Thyroid gland (tissue), 4 donors: ENCODE results near the gene CCNT1. TPM values are rescaled to one million over a fixed set of nuclear protein-coding genes. Genes with fewer than 3 reads are reported as not detected.

Experiments
- DNase-seq, 2 donors: peaks; one replicate each; pipeline ENCODE4 v3.0.0-alpha.2; 2019
- H3K27ac ChIP-seq, 3 donors: fragments of 200-600 bp; sonication (generic); 1 replicate in 2 of 3; 2 replicates in 1 of 3; pipeline ENCODE4 v1.5.1; 2016 to 2019; ENCODE audit warnings: mild to moderate bottlenecking in 1 of 3, moderate library complexity in 1 of 3
- H3K27me3 ChIP-seq: fragments of 200-600 bp; sonication (generic); one replicate; pipeline ENCODE4 v1.5.1; 2019
- H3K36me3 ChIP-seq, 2 donors: fragments of 200-600 bp; sonication (generic); one replicate each; pipeline ENCODE4 v1.5.1; 2016 to 2019
- H3K4me1 ChIP-seq, 2 donors: fragments of 200-600 bp; sonication (generic); one replicate each; pipeline ENCODE4 v1.5.1; 2017 to 2019
- H3K4me3 ChIP-seq, 3 donors: fragments of 200-600 bp; sonication (generic); replicated peaks in 1 of 3; 1 replicate in 2 of 3; 2 replicates in 1 of 3; pipeline ENCODE4 v1.5.1; 2016; ENCODE audit warnings: mild to moderate bottlenecking in 1 of 3
- H3K9me3 ChIP-seq: fragments of 200-600 bp; sonication (generic); one replicate; pipeline ENCODE4 v1.5.1; 2017
- CTCF ChIP-seq, 6 experiments: fragments of 200-600 bp in 3 of 6; fragments of 450-650 bp in 3 of 6; sonication (generic) in 3 of 6; IDR thresholded peaks; one replicate each; pipeline ENCODE4 v1.5.1; 2016 to 2019; ENCODE audit warnings: antibody characterized with exemption in 6 of 6, mild to moderate bottlenecking in 2 of 6, inconsistent platforms in 1 of 6, moderate library complexity in 1 of 6
- POLR2A ChIP-seq, 2 donors: fragments of 450-650 bp; IDR thresholded peaks; one replicate each; pipeline ENCODE4 v1.6.1; 2017; ENCODE audit warnings: antibody characterized with exemption in 2 of 2, mild to moderate bottlenecking in 2 of 2, moderate library complexity in 1 of 2
- WGBS, 2 donors: methylation state at CpG; one replicate each; pipeline ENCODE4 v1.1.5; 2017; 5-methylcytosine and 5-hydroxymethylcytosine counted together
- intact Hi-C: fragments of 100-400 bp; cut with DNase I; formaldehyde crosslinking; loops from one replicate; pipeline ENCODE4 v1.15.1; 2023
- total RNA-seq, 4 donors: library from RNA; depleted of rRNA; stranded (reverse); fragments of >200 nt; gene quantifications; one replicate each; pipeline ENCODE4 v1.2.3, GENCODE V29; 2016

CCNT1 gene
- total RNA-seq, 4 donors from 2014 or later = 24.0 to 43.1 (median 40.6) TPM

DNA sequence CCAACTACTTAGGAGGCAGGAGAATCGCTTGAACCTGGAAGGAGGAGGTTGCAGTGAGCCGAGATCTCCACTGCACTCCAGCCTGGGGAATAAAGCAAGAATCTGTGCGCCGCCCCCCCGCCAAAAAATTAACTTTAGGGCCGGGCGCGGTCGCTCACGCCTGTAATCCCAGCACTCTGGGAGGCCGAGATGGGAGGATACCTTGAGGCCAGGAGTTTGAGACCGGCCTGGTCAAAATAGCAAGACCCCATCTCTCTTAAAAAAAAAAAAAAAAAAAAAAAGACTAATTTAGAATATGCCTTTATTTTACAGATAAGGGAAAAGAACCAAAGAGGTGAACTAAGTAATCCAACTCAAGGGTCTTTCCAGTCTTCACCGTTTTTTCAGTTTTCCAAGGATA, 35.6 kb downstream of the CCNT1 start:
- H3K4me1 ChIP-seq = peaks cover 16 to 32% of the 10 kb centered on the region in 2 donors
- no peaks in the 10 kb centered on the region for H3K27me3 ChIP-seq
- H3K27ac ChIP-seq = no peak overlapping the region
- no peak for DNase-seq
- H3K4me3 ChIP-seq = peak overlapping the region in 2 of 3 donors; percentile 61 to 96
- H3K9me3 ChIP-seq = no peaks in the 10 kb centered on the region
- TF ChIP-seq CTCF (IDR thresholded peaks at IDR 0.05) = no peak
- no peak for TF ChIP-seq POLR2A (IDR thresholded peaks at IDR 0.05)
- 80% methylated on average over 13 of the region's 13 CpGs for WGBS, 2 donors
- peaks cover 6 to 8% of the 10 kb centered on the region in 2 donors for H3K36me3 ChIP-seq
- intact Hi-C loops = no loop called here

GRCh38 chr12:48678551-48679185, 37.8 kb downstream of the CCNT1 start:
- H3K9me3 ChIP-seq = no peaks in the 10 kb centered on the region
- no peak overlapping the region for H3K27ac ChIP-seq
- no peak for TF ChIP-seq POLR2A (IDR thresholded peaks at IDR 0.05)
- 73 to 82% methylated on average over 3 of the region's 3 CpGs for WGBS, 2 donors
- intact Hi-C loops = no loop called here
- H3K4me3 ChIP-seq = no peak overlapping the region
- H3K36me3 ChIP-seq = peaks cover 8% of the 10 kb centered on the region in 2 donors
- no peaks in the 10 kb centered on the region for H3K27me3 ChIP-seq
- H3K4me1 ChIP-seq = peaks cover 16 to 32% of the 10 kb centered on the region in 2 donors
- DNase-seq = no peak

- TF ChIP-seq CTCF (IDR thresholded peaks at IDR 0.05) = no peak
- Histone ChIP-seq H3K4me1 (peaks cover 0 to 2% of the 10 kb centered on the region in 2 donors), H3K27me3 (no peaks in the 10 kb centered on the region), H3K36me3 (peaks cover 53 to 65% of the 10 kb centered on the region in 2 donors), H3K4me3 (no peak overlapping the region), H3K27ac (no peak overlapping the region), H3K9me3 (no peaks in the 10 kb centered on the region)
- intact Hi-C loops = no loop called here
- WGBS, 2 donors = 90 to 91% methylated on average over 8 of the region's 8 CpGs
- DNase-seq = no peak
These were observed 45.2 kb downstream of the CCNT1 start for GRCh38 chr12:48671231-48671856.

DNA sequence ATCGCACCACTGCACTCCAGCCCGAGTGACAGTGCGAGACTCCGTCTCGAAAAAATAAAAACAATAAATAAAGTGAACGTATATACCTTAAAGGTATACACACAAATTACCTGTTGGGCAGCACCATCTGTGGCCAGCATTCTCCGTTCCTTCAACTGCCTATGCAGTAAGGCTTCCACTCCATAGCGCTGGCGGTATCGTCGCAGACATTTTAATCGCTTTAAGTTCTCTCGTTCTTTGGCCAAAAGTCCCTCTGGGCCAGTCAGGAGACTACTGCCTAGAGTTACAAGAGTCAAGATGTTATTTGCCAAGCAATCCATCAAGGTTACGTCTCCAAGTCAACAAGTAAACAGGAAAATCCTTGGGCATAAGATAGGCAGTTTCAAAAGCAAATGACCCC, 47.5 kb downstream of the CCNT1 start:
- Histone ChIP-seq H3K4me1 (peaks cover 0 to 3% of the 10 kb centered on the region in 2 donors), H3K4me3 (no peak overlapping the region), H3K27ac (no peak overlapping the region), H3K36me3 (peaks cover 65 to 81% of the 10 kb centered on the region in 2 donors), H3K27me3 (no peaks in the 10 kb centered on the region), H3K9me3 (no peaks in the 10 kb centered on the region)
- 93 to 94% methylated on average over 14 of the region's 14 CpGs for WGBS, 2 donors
- intact Hi-C loops = no loop called here
- TF ChIP-seq CTCF (IDR thresholded peaks at IDR 0.05) (no peak), POLR2A (IDR thresholded peaks at IDR 0.05) (no peak)
- no peak for DNase-seq

DNA sequence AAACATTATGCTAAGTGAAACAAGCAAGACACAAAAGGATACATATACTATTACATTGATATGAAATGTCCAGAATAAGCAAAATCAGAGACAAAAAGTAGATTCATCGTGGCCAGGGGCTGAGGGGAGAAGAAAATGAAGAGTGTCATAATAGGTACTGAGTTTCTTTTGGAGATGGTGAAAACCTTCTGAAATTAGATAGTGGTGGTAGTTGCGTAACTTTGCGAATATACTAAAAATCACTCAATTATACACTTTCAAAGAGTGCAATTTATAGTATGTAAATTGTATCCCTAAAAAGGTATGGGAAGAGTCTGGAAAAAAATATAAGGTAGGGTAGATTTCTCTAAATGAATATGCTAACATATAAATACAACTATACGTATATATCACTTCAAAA, 56.6 kb downstream of the CCNT1 start:
- 94 to 96% methylated on average over 4 of the region's 4 CpGs for WGBS, 2 donors
- H3K36me3 ChIP-seq = peaks cover 40 to 52% of the 10 kb centered on the region in 2 donors

More for the DNA sequence above, 56.6 kb downstream of the CCNT1 start:
- no peaks in the 10 kb centered on the region for H3K4me1 ChIP-seq
- no peak overlapping the region for H3K4me3 ChIP-seq
- no peaks in the 10 kb centered on the region for H3K9me3 ChIP-seq
- no peaks in the 10 kb centered on the region for H3K27me3 ChIP-seq
- TF ChIP-seq POLR2A (IDR thresholded peaks at IDR 0.05) = no peak
- no peak for TF ChIP-seq CTCF (IDR thresholded peaks at IDR 0.05)
- intact Hi-C loops = no loop called here
- no peak overlapping the region for H3K27ac ChIP-seq
- no peak for DNase-seq
